Cardiac muscle cell (in vitro differentiated cells and primary cell): ENCODE data around the gene DLX6. TPM values are rescaled to one million over a fixed set of nuclear protein-coding genes. Genes with fewer than 3 reads are reported as not detected.

Experiments
- DNase-seq, 2 donors: peaks; one replicate each; pipeline versions ENCODE4 v3.0.0 to v3.0.0-alpha.2; 2010 to 2017; ENCODE audit warnings: low read depth in 1 of 2, low spot score in 1 of 2
- H3K27ac ChIP-seq: fragments of 200-600 bp; sonication (generic); 2 replicates; pipeline ENCODE4 v1.5.1; 2016
- H3K27me3 ChIP-seq: fragments of 200-600 bp; sonication (generic); 2 replicates; pipeline ENCODE4 v1.6.0; 2016; ENCODE audit warnings: control low read depth
- H3K36me3 ChIP-seq: fragments of 200-600 bp; sonication (generic); 2 replicates; pipeline ENCODE4 v1.5.1; 2016; ENCODE audit warnings: control low read depth
- H3K4me1 ChIP-seq: fragments of 200-600 bp; sonication (generic); 2 replicates; pipeline ENCODE4 v1.8.1; 2017; ENCODE audit warnings: low read depth, mild to moderate bottlenecking, mixed run types
- H3K4me3 ChIP-seq: fragments of 200-600 bp; sonication (generic); 2 replicates; pipeline ENCODE4 v1.5.1; 2016; ENCODE audit warnings: mild to moderate bottlenecking
- H3K9me3 ChIP-seq: fragments of 200-600 bp; sonication (generic); 2 replicates; pipeline ENCODE4 v1.5.1; 2017; ENCODE audit warnings: low read depth, mild to moderate bottlenecking, control low read depth
- CTCF ChIP-seq: IDR thresholded peaks from 2 replicates; pipeline ENCODE4 v1.5.1; 2012; ENCODE audit warnings: low read depth, mild to moderate bottlenecking, low read length
- polyA plus RNA-seq: library from polyadenylated mRNA; unstranded; fragments of >200 nt; fragmentation: Nextera tagmentation; extraction: Ambion mirVana; gene quantifications from 2 replicates; pipeline ENCODE4 v1.2.1, GENCODE V29; 2016
- total RNA-seq: library from RNA; depleted of rRNA; stranded (reverse); fragments of >200 nt; gene quantifications from 2 replicates; pipeline ENCODE4 v1.2.3, GENCODE V29; 2016

Gene DLX6
- total and polyA plus RNA-seq, 2 experiments from 2014 or later = not detected

- no peaks in the 10 kb centered on the region for H3K9me3 ChIP-seq
- no peak overlapping the region for H3K4me3 ChIP-seq
- no peak for TF ChIP-seq CTCF
- no peak overlapping the region for H3K27ac ChIP-seq
- DNase-seq = no peak
- no peaks in the 10 kb centered on the region for H3K36me3 ChIP-seq
- H3K4me1 ChIP-seq = no peaks in the 10 kb centered on the region
- H3K27me3 ChIP-seq = peaks cover 44% of the 10 kb centered on the region
Measured at GRCh38 chr7:96973986-96974385, 31.4 kb upstream of the DLX6 start.

- no peaks in the 10 kb centered on the region for H3K4me1 ChIP-seq
- no peak for DNase-seq
- H3K9me3 ChIP-seq = no peaks in the 10 kb centered on the region
- H3K27me3 ChIP-seq = peaks cover 38% of the 10 kb centered on the region
- H3K27ac ChIP-seq = no peak overlapping the region
- TF ChIP-seq CTCF = no peak
- no peaks in the 10 kb centered on the region for H3K36me3 ChIP-seq
- H3K4me3 ChIP-seq = no peak overlapping the region
Measured at GRCh38 chr7:96976106-96976505, 29.2 kb upstream of the DLX6 start.

- no peak for TF ChIP-seq CTCF
- H3K36me3 ChIP-seq = no peaks in the 10 kb centered on the region
- no peak for DNase-seq
- H3K27me3 ChIP-seq = peaks cover 36% of the 10 kb centered on the region
- H3K9me3 ChIP-seq = no peaks in the 10 kb centered on the region
- H3K27ac ChIP-seq = no peak overlapping the region
- no peak overlapping the region for H3K4me3 ChIP-seq
- no peaks in the 10 kb centered on the region for H3K4me1 ChIP-seq
Measured at GRCh38 chr7:96977445-96977844, 27.9 kb upstream of the DLX6 start.

DNA sequence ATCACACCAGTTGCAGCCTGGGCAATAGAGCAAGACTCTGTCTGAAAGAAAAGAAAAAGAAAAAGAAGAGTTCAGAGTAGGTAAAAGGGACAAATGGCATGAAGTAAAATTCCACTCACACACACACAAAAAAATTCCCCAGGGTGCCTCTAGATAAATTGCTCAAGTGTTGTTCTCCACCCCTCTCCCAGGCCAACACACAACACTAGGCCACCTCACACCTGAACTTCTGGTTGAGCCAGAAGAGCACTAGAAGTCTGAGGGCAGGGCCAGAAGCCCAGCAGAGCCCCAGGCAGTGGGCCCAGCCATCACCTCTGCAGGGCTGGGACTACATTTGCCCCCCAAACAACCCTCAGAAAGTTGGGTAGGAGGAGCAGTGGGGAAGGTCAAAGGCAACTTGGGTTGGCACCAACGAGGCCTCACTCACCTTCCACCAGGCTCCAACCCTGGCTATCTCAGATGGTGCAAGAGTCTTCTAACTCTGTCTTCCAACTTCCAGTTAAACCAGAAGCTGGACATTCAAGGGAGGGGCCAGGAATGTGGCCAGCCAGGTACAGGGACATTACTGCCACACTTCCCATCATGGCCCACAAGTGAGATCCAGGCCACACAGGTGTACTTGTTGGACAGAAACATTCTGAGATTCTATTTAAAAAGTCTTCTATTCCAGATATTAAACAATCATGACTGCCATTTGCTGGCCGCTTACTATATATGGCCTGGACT, 25.6 kb upstream of the DLX6 start:
- Histone ChIP-seq H3K27ac (no peak overlapping the region), H3K9me3 (no peaks in the 10 kb centered on the region), H3K4me3 (no peak overlapping the region), H3K36me3 (no peaks in the 10 kb centered on the region), H3K27me3 (peaks cover 40% of the 10 kb centered on the region), H3K4me1 (no peaks in the 10 kb centered on the region)
- no peak for DNase-seq
- no peak for TF ChIP-seq CTCF

- peaks cover 56% of the 10 kb centered on the region for H3K27me3 ChIP-seq
- no peak overlapping the region for H3K27ac ChIP-seq
- no peak overlapping the region for H3K4me3 ChIP-seq
- H3K4me1 ChIP-seq = no peaks in the 10 kb centered on the region
- DNase-seq = no peak
- no peaks in the 10 kb centered on the region for H3K36me3 ChIP-seq
- TF ChIP-seq CTCF = no peak
- no peaks in the 10 kb centered on the region for H3K9me3 ChIP-seq
Measured at GRCh38 chr7:96982586-96982985, 22.8 kb upstream of the DLX6 start.
